ENCODE results near the gene DDIT3. TPM values are rescaled to one million over a fixed set of nuclear protein-coding genes. Genes with fewer than 3 reads are reported as not detected.
"Not testable (repeated sequence)": the region's sequence is repeated elsewhere in the genome, so short reads cannot be mapped to it uniquely, and the experiment has no call there.

DDIT3 gene, protein sequence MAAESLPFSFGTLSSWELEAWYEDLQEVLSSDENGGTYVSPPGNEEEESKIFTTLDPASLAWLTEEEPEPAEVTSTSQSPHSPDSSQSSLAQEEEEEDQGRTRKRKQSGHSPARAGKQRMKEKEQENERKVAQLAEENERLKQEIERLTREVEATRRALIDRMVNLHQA
- 23.8 TPM for total RNA-seq

GRCh38 chr12:57520053-57520818, at the start of gene DDIT3:
DDIT3 (minus strand) TSS chr12:57520514; CDS start chr12:57517406, 3,108 bp downstream.
- DNase-seq = peak; percentile 100

GRCh38 chr12:57569858-57570257, 49.5 kb upstream of the DDIT3 start:
- no peak for DNase-seq

DNA sequence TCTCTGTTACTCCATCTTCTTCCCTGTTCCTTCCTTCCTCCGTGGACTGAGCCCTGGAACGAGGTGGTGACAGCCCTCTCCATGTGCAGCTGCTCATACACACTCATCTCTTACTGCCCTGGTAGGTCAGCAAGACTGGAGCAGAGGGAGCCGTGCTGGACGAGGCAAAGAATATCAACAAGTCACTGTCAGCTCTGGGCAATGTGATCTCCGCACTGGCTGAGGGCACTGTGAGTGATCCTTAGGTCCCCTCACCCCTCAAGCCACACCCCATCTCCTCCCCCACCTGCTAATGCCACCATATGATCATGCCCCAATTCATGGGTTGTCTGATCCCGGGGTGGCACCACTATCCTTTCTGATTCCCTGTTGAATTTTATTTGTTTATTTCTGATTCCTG, 48.5 kb upstream of the DDIT3 start:
- no peak for DNase-seq

- no peak for DNase-seq
Measured at GRCh38 chr12:57564178-57564740, 43.9 kb upstream of the DDIT3 start.

DNA sequence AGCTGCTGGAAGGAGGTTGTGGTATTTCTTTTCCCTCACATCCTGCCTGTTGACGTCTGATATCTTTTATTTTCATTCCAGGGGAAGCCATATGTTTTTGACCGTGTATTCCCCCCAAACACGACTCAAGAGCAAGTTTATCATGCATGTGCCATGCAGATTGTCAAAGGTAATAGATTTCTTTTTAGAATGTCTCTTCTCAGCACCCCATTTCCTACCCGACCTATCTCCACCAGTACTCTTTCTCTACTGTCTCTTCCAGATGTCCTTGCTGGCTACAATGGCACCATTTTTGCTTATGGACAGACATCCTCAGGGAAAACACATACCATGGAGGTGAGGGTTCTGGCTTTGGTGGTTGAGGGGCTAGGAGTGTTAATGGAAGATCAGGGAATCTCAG, 43.0 kb upstream of the DDIT3 start:
- no peak for DNase-seq

GRCh38 chr12:57561117-57561516, 40.8 kb upstream of the DDIT3 start:
- not testable (repeated sequence) for DNase-seq

DNA sequence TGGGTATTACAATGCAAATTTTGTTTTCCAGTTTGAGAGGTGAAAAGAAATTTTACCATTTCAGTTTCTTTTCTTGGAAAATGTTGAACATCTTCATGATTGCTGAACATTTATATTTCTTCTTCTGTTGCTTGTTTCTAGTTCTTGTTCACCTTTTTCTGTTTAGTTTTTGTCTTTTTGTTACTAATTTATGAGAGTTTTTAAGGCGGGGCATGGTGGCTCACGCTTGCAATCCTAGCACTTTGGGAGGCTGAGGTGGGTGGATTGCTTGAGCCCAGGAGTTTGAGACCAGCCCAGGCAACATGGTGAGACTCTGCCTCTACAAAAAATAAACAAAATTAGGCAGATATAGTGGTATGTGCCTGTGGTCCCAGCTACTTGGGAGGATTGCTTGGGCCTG, 40.2 kb upstream of the DDIT3 start:
- DNase-seq = no peak

- DNase-seq = no peak
Measured at GRCh38 chr12:57558864-57559263, 38.5 kb upstream of the DDIT3 start.

DNA sequence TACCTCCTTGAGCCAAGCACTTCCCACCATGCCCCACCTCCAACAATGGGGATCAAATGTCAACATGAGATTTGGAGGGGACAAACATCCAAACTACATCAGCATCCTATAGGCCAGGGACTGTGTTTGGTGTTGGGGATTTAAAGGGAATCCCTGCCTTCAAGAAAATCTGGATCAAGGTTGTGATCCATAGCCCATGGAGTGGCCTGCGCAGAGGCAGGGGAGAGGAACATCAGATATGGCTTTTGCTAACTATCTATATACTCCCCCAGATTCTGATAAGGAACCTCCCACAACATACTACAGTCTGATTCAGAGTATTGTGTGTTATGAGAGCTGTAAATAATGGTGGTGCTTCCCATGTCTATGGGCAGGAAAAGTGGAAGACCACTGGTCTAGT, 34.6 kb upstream of the DDIT3 start:
- no peak for DNase-seq

DNA sequence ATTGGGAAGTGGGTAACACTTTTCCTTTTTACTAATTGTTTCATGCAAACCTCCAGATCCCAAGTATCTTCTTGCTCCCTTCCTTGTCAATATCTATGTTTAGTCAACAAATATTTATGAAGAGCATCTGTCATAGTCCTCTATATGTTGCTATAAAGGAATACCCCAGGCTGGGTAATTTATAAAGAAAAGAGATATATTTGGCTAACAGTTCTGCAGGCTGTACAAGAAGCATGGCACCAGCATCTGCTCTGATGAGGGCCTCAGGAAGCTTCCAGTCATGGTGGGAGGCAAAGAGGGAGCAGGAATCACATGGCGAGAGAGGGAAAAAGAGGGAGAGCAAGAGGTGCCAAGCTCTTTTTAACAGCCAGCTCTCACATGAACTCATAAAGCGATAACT, 34.1 kb upstream of the DDIT3 start:
- no peak for DNase-seq

- no peak for DNase-seq
Measured at GRCh38 chr12:57553343-57554202, 33.3 kb upstream of the DDIT3 start.

GRCh38 chr12:57552835-57553313, 32.6 kb upstream of the DDIT3 start:
- DNase-seq = no peak

DNA sequence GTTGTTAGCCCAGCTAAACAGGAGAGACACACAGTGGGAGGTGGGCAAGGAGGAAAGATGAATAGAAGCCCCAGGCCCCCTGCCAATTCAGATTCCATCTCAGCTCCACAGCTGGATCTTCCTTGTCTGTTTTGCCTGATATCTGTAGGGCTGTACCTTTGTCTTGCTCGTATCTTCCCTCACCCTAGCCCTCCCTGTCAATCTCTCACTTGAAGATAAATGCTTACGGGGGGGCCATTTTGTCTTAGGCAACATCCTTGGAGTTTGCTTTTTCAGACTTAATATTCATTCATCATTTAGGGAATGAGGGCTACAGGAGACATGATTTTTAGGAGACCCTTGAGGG, 32.0 kb upstream of the DDIT3 start:
- DNase-seq = no peak

GRCh38 chr12:57551637-57552305, 31.5 kb upstream of the DDIT3 start:
- DNase-seq = no peak

GRCh38 chr12:57550641-57551549, 30.6 kb upstream of the DDIT3 start:
- DNase-seq = no peak

DNA sequence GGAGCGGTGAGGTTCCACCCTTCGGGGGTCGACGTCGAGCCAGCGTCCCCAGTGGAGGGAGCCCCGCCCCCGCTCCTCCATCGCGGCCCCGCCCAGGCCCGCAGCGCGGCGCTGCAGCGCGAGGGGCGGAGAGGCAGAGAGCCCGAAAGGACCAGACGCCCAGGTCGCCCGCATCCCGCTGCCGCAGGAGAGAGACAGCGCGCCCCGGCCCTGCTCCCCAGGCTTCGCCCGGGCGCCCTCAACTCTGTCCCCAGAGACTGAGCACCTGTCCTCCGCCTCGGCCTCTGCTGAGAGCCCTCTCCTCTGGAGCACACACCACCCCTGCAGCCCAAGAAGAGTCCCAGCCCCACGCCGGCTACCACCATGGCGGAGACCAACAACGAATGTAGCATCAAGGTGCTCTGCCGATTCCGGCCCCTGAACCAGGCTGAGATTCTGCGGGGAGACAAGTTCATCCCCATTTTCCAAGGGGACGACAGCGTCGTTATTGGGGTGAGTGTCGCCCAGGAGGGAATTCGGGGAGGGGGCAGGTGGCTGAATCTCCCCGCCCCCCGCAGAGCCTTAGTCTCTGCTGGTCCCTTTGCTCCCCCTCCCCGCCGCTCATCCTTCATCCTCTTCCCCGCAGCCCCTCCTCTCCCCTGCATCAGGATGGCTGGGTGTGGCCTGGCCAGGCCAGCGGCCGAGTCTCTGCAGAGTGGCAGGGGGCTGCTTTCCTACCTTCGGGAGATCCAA, 29.8 kb upstream of the DDIT3 start, which contains the start of gene KIF5A:
KIF5A (plus strand) TSS at position 136 of the 732 bp plus-strand sequence; CDS start at position 364, 228 bp downstream.
- peak; percentile 15 for DNase-seq

GRCh38 chr12:57549203-57549908, 29.0 kb upstream of the DDIT3 start:
- DNase-seq = no peak

DNA sequence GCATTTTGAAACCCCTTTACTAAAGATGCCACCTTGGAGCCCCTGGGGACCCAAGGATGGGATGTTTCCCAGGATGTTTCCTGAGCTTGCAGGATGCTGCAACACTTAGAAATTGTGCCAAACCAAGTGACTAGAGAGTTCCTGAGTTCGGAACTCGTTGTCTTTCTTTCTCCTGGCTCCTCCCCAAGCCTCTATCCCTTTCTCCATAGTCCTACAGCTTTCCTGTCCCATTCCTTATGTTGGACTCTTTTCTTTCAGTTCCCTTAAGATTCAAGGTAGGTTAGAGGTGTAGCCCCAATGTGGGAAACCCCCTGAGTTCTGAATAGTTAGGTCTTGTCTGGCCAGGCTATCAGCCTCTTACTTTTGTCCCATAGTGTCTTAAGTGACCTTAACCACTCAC, 28.2 kb upstream of the DDIT3 start:
- no peak for DNase-seq

- no peak for DNase-seq
Measured at GRCh38 chr12:57548013-57548315, 27.6 kb upstream of the DDIT3 start.
